WTC11 (cell line): Measurements from ENCODE around the gene CFAP57.

Experiments used
- ARID4B ChIP-seq: sonication (generic); formaldehyde crosslinking; IDR thresholded peaks from 2 replicates; pipeline ENCODE4 v1.8.0; 2023; ENCODE audit warnings: missing genetic modification reagents, mild to moderate bottlenecking, borderline replicate concordance
- ATF2 ChIP-seq: sonication (generic); formaldehyde crosslinking; IDR thresholded peaks from 2 replicates; pipeline ENCODE4 v1.8.1; 2022; ENCODE audit warnings: low read depth, missing genetic modification reagents, borderline replicate concordance
- CTCF ChIP-seq: fragments of 200-600 bp; IDR thresholded peaks from 2 replicates; pipeline ENCODE4 v1.8.0; 2022; ENCODE audit warnings: antibody characterized with exemption
- E2F4 ChIP-seq: sonication (generic); formaldehyde crosslinking; IDR thresholded peaks from 2 replicates; pipeline ENCODE4 v1.8.1; 2022; ENCODE audit warnings: low read depth, mild to moderate bottlenecking, moderate library complexity, missing genetic modification reagents, borderline replicate concordance
- FOXP4 ChIP-seq: sonication (generic); formaldehyde crosslinking; IDR thresholded peaks from 2 replicates; pipeline ENCODE4 v1.8.0; 2022; ENCODE audit warnings: mild to moderate bottlenecking, missing genetic modification reagents
- NR3C1 ChIP-seq: sonication (generic); formaldehyde crosslinking; conservative IDR thresholded peaks from 2 replicates; pipeline ENCODE4 v1.8.1; 2023; ENCODE audit warnings: low read depth, mild to moderate bottlenecking, missing genetic modification reagents
- SP1 ChIP-seq: sonication (generic); formaldehyde crosslinking; conservative IDR thresholded peaks from 2 replicates; pipeline ENCODE4 v1.8.1; 2022; ENCODE audit warnings: missing genetic modification reagents
- ZNF263 ChIP-seq: sonication (generic); formaldehyde crosslinking; IDR thresholded peaks from 2 replicates; pipeline ENCODE4 v1.8.1; 2022; ENCODE audit warnings: low read depth, mild to moderate bottlenecking, moderate library complexity, missing genetic modification reagents
- TF ChIP-seq, protein P1 (sequence below): sonication (generic); formaldehyde crosslinking; IDR thresholded peaks from 2 replicates; pipeline ENCODE4 v1.8.1; 2023; ENCODE audit warnings: mild to moderate bottlenecking, missing genetic modification reagents
- TF ChIP-seq, protein P2 (sequence below): sonication (generic); formaldehyde crosslinking; IDR thresholded peaks from 2 replicates; pipeline ENCODE4 v1.8.0; 2022; ENCODE audit warnings: mild to moderate bottlenecking, missing genetic modification reagents
- TF ChIP-seq, protein P3 (sequence below): sonication (generic); formaldehyde crosslinking; IDR thresholded peaks from 2 replicates; pipeline ENCODE4 v1.8.1; 2022; ENCODE audit warnings: missing genetic modification reagents, borderline replicate concordance
- TF ChIP-seq, protein P4 (sequence below): sonication (generic); formaldehyde crosslinking; IDR thresholded peaks from 2 replicates; pipeline ENCODE4 v1.8.0; 2022; ENCODE audit warnings: missing genetic modification reagents
- TF ChIP-seq, protein P5 (sequence below): fragments of 250-450 bp; sonication (Bioruptor Pico); IDR thresholded peaks from 2 replicates; pipeline ENCODE4 v1.9.0; 2021; ENCODE audit warnings: mild to moderate bottlenecking, borderline replicate concordance

GRCh38 chr1:43137445-43138052, 34.6 kb upstream of the CFAP57 start:
- TF ChIP-seq CTCF (no peak), ZNF263 (CRISPR knock-in tag) (no peak), FOXP4 (CRISPR knock-in tag) (no peak), NR3C1 (CRISPR knock-in tag) (no peak), ATF2 (CRISPR knock-in tag) (no peak), SP1 (no peak), ARID4B (no peak), E2F4 (CRISPR knock-in tag) (no peak)
- TF ChIP-seq, protein P1, sequence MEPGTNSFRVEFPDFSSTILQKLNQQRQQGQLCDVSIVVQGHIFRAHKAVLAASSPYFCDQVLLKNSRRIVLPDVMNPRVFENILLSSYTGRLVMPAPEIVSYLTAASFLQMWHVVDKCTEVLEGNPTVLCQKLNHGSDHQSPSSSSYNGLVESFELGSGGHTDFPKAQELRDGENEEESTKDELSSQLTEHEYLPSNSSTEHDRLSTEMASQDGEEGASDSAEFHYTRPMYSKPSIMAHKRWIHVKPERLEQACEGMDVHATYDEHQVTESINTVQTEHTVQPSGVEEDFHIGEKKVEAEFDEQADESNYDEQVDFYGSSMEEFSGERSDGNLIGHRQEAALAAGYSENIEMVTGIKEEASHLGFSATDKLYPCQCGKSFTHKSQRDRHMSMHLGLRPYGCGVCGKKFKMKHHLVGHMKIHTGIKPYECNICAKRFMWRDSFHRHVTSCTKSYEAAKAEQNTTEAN (CRISPR knock-in tag), result no peak
- TF ChIP-seq, protein P2, sequence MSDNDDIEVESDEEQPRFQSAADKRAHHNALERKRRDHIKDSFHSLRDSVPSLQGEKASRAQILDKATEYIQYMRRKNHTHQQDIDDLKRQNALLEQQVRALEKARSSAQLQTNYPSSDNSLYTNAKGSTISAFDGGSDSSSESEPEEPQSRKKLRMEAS (CRISPR knock-in tag), result no peak
- TF ChIP-seq, protein P3, sequence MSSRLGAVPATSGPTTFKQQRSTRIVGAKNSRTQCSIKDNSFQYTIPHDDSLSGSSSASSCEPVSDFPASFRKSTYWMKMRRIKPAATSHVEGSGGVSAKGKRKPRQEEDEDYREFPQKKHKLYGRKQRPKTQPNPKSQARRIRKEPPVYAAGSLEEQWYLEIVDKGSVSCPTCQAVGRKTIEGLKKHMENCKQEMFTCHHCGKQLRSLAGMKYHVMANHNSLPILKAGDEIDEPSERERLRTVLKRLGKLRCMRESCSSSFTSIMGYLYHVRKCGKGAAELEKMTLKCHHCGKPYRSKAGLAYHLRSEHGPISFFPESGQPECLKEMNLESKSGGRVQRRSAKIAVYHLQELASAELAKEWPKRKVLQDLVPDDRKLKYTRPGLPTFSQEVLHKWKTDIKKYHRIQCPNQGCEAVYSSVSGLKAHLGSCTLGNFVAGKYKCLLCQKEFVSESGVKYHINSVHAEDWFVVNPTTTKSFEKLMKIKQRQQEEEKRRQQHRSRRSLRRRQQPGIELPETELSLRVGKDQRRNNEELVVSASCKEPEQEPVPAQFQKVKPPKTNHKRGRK (CRISPR knock-in tag), result no peak
- TF ChIP-seq, protein P4, sequence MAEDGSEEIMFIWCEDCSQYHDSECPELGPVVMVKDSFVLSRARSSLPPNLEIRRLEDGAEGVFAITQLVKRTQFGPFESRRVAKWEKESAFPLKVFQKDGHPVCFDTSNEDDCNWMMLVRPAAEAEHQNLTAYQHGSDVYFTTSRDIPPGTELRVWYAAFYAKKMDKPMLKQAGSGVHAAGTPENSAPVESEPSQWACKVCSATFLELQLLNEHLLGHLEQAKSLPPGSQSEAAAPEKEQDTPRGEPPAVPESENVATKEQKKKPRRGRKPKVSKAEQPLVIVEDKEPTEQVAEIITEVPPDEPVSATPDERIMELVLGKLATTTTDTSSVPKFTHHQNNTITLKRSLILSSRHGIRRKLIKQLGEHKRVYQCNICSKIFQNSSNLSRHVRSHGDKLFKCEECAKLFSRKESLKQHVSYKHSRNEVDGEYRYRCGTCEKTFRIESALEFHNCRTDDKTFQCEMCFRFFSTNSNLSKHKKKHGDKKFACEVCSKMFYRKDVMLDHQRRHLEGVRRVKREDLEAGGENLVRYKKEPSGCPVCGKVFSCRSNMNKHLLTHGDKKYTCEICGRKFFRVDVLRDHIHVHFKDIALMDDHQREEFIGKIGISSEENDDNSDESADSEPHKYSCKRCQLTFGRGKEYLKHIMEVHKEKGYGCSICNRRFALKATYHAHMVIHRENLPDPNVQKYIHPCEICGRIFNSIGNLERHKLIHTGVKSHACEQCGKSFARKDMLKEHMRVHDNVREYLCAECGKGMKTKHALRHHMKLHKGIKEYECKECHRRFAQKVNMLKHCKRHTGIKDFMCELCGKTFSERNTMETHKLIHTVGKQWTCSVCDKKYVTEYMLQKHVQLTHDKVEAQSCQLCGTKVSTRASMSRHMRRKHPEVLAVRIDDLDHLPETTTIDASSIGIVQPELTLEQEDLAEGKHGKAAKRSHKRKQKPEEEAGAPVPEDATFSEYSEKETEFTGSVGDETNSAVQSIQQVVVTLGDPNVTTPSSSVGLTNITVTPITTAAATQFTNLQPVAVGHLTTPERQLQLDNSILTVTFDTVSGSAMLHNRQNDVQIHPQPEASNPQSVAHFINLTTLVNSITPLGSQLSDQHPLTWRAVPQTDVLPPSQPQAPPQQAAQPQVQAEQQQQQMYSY (CRISPR knock-in tag), result no peak
- TF ChIP-seq, protein P5, sequence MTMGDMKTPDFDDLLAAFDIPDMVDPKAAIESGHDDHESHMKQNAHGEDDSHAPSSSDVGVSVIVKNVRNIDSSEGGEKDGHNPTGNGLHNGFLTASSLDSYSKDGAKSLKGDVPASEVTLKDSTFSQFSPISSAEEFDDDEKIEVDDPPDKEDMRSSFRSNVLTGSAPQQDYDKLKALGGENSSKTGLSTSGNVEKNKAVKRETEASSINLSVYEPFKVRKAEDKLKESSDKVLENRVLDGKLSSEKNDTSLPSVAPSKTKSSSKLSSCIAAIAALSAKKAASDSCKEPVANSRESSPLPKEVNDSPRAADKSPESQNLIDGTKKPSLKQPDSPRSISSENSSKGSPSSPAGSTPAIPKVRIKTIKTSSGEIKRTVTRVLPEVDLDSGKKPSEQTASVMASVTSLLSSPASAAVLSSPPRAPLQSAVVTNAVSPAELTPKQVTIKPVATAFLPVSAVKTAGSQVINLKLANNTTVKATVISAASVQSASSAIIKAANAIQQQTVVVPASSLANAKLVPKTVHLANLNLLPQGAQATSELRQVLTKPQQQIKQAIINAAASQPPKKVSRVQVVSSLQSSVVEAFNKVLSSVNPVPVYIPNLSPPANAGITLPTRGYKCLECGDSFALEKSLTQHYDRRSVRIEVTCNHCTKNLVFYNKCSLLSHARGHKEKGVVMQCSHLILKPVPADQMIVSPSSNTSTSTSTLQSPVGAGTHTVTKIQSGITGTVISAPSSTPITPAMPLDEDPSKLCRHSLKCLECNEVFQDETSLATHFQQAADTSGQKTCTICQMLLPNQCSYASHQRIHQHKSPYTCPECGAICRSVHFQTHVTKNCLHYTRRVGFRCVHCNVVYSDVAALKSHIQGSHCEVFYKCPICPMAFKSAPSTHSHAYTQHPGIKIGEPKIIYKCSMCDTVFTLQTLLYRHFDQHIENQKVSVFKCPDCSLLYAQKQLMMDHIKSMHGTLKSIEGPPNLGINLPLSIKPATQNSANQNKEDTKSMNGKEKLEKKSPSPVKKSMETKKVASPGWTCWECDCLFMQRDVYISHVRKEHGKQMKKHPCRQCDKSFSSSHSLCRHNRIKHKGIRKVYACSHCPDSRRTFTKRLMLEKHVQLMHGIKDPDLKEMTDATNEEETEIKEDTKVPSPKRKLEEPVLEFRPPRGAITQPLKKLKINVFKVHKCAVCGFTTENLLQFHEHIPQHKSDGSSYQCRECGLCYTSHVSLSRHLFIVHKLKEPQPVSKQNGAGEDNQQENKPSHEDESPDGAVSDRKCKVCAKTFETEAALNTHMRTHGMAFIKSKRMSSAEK (CRISPR knock-in tag), result no peak
